NB4 (cell line): Measurements from ENCODE around the gene C14orf93.

Experiments used
- DNase-seq: peaks from one replicate; pipeline ENCODE4 v3.0.0; 2010; ENCODE audit warnings: low read depth
- H3K4me3 ChIP-seq: one replicate; pipeline ENCODE4 v1.5.1; 2011; ENCODE audit warnings: mild to moderate bottlenecking, low read depth, low read length, moderate library complexity
- CTCF ChIP-seq: IDR thresholded peaks from one replicate; pipeline ENCODE4 v1.5.1; 2012; ENCODE audit warnings: low read depth, low read length
- MAX ChIP-seq: IDR thresholded peaks from 2 replicates; pipeline ENCODE4 v1.6.1; 2011; ENCODE audit warnings: low read depth, low read length
- MYC ChIP-seq: IDR thresholded peaks from 2 replicates; pipeline ENCODE4 v1.6.1; 2011; ENCODE audit warnings: low read depth, low read length
- POLR2A ChIP-seq: IDR thresholded peaks from 2 replicates; pipeline ENCODE4 v1.6.1; 2011; ENCODE audit warnings: mild to moderate bottlenecking; ENCODE audit not compliant: insufficient read length; ENCODE audit errors: extremely low read depth

The C14orf93 gene

GRCh38 chr14:22939684-22940083 is 70.3 kb downstream of the C14orf93 start:
- no peak overlapping the region for H3K4me3 ChIP-seq
- no peak for DNase-seq
- TF ChIP-seq POLR2A (no peak), CTCF (no peak), MYC (no peak), MAX (no peak)
